GM12891 (cell line): Measurements from ENCODE around the gene PDZD2.

ENCODE experiments used
- POLR2A ChIP-seq: IDR thresholded peaks from 2 replicates; pipeline ENCODE4 v1.6.1; 2011; ENCODE audit warnings: low read depth, low read length, control low read depth
- POLR2AphosphoS5 ChIP-seq: IDR thresholded peaks from 2 replicates; pipeline ENCODE4 v1.6.1; 2011; ENCODE audit warnings: low read depth, low read length, control low read depth
- POU2F2 ChIP-seq: IDR thresholded peaks from 2 replicates; pipeline ENCODE4 v1.6.1; 2011; ENCODE audit warnings: low read depth, mild to moderate bottlenecking, control low read depth, low read length, moderate library complexity
- SPI1 ChIP-seq: IDR thresholded peaks from 2 replicates; pipeline ENCODE4 v1.6.1; 2011; ENCODE audit warnings: low read depth, low read length, control low read depth

- TF ChIP-seq POLR2AphosphoS5 (no peak), POLR2A (no peak), SPI1 (no peak), POU2F2 (no peak)
Measured at GRCh38 chr5:31657315-31657979, 18.5 kb downstream of the PDZD2 start.
